Subcutaneous adipose tissue (tissue), 4 donors: ENCODE results near the gene TXLNA. TPM values are rescaled to one million over a fixed set of nuclear protein-coding genes. Genes with fewer than 3 reads are reported as not detected.

ENCODE experiments used
- total RNA-seq, 4 donors: library from RNA; depleted of rRNA; stranded (reverse); fragments of >200 nt; gene quantifications; one replicate each; pipeline ENCODE4 v1.1.0, GENCODE V29; 2016
- TF ChIP-seq, protein P1 (sequence below): fragments of 450-650 bp; IDR thresholded peaks from one replicate; pipeline ENCODE4 v1.5.1; 2016; ENCODE audit warnings: low read depth, mild to moderate bottlenecking, control low read depth, antibody characterized with exemption, moderate library complexity

TXLNA gene
- total RNA-seq, 4 donors from 2014 or later: 28.4 to 40.5 (median 36.9) TPM

GRCh38 chr1:32192220-32192948 lies 12.9 kb downstream of the TXLNA start:
- TF ChIP-seq, protein P1, sequence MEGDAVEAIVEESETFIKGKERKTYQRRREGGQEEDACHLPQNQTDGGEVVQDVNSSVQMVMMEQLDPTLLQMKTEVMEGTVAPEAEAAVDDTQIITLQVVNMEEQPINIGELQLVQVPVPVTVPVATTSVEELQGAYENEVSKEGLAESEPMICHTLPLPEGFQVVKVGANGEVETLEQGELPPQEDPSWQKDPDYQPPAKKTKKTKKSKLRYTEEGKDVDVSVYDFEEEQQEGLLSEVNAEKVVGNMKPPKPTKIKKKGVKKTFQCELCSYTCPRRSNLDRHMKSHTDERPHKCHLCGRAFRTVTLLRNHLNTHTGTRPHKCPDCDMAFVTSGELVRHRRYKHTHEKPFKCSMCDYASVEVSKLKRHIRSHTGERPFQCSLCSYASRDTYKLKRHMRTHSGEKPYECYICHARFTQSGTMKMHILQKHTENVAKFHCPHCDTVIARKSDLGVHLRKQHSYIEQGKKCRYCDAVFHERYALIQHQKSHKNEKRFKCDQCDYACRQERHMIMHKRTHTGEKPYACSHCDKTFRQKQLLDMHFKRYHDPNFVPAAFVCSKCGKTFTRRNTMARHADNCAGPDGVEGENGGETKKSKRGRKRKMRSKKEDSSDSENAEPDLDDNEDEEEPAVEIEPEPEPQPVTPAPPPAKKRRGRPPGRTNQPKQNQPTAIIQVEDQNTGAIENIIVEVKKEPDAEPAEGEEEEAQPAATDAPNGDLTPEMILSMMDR: no peak

- TF ChIP-seq, protein P1: no peak
Observed at GRCh38 chr1:32194984-32195383, 15.5 kb downstream of the TXLNA start.

DNA sequence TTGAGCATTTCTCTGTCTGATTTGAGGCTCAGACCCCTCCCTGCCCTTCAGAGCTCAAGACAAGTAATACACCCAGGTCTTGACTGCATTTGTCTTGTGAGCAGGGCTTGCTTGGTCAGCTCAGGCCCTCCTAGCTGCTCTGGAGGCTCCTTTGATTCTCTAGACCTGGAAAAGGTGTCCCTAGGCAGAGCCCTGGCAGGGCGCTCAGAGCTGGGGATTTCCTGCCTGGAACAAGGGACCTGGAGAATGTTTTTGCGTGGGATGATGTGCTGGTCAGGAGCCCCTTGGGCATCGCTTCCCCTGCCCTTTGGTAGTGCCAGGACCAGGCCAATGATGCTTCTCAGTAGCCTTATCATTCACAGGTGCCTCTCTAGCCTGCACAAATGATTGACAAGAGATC lies 16.1 kb downstream of the TXLNA start:
- TF ChIP-seq, protein P1: no peak

GRCh38 chr1:32195972-32196823 lies 16.7 kb downstream of the TXLNA start:
- TF ChIP-seq, protein P1: no peak

- TF ChIP-seq, protein P1: no peak
Observed at GRCh38 chr1:32197074-32197473, 17.6 kb downstream of the TXLNA start.

GRCh38 chr1:32197837-32198236 lies 18.4 kb downstream of the TXLNA start:
- TF ChIP-seq, protein P1: no peak
